ENCODE results near the gene CAMTA1.
"Not testable (repeated sequence)": the region's sequence is repeated elsewhere in the genome, so short reads cannot be mapped to it uniquely, and the experiment has no call there.

CAMTA1 gene

DNA sequence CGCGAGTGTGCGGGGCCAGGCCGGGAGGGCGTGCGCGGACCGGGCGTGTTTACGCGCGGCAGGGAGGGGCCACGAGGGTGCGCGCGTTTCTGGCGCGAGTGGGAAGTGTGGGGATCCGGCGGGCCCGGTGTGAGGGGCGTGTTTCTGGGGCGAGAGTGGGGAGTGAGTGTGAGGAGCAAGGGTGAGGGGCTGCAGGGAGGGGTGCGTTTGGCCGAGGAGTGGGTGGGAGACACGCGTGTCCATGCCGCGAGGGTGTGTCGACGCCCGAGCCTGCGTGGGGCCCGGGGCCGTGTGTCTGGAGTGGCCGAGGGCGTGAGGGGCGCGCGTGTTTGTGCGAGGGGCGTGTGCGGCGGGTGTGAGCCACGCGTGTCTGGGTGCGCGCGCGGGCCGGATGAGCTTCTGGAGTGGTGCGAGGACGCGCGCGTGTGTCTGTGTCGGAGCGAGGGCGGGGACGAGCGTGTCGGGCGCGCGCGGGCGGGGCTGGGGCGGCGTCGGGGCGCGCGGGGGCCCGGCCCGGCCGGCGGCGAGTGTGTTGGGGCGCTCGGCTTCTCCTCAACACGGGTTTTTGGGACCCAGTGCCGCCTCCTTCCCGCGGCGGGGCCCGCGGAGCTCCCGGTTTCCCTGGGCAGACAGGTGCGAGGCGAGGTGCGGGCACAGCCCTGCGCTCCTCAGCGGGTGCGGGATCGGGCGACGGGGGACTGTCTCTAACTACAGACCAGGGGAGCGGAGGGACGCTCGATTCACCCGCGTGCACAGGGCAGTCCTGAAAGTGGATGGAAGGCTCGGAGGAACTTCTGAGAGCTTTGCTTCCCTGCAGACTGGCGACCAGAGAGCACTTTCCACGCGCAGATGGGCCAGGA, 920.0 kb downstream of the CAMTA1 start:
- DNase-seq = no peak

DNA sequence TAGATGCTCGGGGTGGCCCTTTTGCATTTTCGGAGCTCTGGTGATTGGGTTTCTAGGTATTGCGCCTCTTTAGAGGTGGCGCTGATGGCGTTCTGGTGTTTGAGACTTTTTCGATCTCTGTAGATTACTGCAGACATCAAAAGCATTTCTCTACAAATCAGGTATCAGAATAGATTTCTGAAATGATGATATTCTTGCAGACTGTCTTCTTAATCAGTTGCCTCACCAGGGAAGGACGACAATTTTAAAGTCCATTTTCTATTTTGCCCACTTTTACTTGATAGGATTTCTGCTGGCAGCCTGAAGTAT, 920.6 kb downstream of the CAMTA1 start:
- no peak for DNase-seq

DNA sequence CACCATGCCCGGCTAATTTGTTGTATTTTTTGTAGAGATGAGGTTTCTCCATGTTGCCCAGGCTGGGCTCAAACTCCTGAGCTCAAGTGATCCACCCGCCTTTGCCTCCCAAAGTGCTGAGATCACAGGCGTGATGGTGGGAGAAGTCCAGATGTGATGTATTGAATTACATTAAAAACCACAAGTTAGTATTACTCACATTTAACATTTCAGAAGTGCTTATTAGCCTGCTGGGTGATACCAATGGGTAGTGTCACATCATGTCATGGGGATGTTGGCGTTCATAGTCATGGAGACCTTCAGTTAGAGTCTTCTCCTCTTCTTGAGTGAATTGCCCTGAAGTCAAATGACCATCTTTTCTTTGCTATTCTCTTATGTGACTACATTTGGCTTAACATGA, 922.3 kb downstream of the CAMTA1 start:
- no peak for DNase-seq

- not testable (repeated sequence) for DNase-seq
Measured at GRCh38 chr1:7708065-7708464, 922.8 kb downstream of the CAMTA1 start.

DNA sequence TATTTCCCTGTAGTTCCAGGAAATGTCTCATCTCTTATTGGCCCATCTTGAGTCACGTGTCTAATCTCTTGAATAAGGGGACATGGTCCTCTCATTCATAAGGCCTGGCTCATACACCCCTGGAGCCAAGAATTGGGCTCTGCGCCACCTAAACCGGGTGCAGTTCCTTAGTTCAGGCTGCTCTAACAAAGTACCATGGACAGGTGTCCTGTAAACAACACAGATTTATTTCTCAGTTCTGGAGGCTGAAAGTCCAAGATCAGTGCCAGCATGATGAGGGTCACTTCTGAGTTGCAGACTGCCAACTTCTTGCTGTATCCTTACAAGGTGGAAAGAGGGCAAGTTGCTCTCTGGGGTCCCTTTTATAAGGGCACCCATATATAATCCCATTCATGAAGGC, 925.6 kb downstream of the CAMTA1 start:
- no peak for DNase-seq

DNA sequence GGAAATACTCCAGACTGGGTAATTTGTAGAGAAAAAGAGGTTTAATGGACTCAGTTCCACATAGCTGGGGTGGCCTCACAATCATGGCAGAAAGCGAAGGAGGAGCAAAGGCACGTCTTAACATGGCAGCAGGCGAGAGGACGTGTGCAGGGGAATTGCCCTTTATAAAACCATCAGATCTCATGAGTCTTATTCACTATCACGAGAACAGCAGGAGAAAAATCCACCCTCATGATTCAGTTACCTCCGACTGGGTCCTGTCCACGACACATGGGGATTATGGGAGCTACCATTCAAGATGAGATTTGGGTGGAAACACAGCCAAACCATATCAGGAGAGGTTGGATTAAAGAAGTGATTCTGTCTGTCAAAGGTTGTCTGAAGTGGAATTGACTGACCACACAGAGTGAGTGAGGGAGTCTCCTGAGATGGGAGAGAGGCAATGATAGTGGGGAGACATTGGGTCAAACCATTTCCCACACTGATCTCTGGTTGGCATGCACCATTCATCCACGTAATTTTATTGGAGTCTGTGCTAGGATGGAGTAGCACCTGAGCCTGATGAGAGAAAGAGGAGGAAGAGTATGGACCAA, 927.6 kb downstream of the CAMTA1 start:
- DNase-seq = no peak

GRCh38 chr1:7716506-7716905, 931.3 kb downstream of the CAMTA1 start:
- no peak for DNase-seq

- DNase-seq = no peak
Measured at GRCh38 chr1:7717748-7718368, 932.6 kb downstream of the CAMTA1 start.

GRCh38 chr1:7719468-7720094, 934.3 kb downstream of the CAMTA1 start:
- no peak for DNase-seq

DNA sequence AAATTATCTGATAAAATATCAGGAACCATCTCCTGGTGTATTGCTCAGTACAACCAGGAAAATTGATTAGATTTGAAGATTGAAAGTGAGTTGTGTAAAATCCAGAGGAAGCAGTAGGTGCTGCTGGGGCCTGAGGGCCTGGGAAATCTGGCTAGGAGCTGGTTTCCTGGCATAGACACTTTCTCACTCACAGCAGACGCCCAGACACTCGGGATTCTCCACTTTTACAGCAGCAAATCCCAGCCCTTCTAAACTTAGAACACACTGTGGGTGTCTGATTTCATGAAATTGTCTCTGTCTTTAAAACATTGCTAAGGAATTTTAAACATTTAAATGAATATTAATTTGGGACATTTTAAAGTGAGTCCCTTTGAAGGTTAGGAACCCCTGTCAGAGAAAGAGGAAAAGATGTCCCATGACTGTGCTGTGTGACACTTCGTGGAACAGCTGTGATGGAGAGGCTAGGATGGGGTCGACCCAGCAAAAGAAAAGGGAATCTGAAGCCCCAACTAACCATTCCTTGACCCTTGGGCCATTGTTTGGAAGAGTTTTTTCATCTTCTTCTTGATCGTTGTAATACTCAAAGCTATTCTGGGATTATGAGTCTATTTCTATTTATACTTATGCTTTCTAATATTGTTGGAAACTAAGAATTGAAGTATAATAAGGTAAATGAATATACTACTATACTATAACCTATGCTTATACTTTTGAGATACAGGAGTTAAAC, 936.9 kb downstream of the CAMTA1 start:
- DNase-seq = no peak

DNA sequence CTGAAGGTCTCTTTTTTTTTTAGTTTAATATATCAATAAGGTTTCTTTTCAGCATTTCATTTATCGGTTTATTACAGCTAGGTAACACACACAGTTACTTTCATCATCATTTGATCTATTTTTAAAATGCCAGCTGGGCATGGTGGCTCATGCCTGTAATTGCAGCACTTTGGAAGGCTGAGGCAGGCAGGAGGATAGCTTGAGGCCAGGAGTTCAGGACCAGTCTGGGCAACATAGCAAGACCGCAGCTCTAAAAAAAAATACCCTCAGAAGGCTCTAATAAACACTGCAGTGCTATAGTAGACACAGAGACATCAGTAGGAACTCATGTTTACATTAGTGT, 937.4 kb downstream of the CAMTA1 start:
- no peak for DNase-seq

DNA sequence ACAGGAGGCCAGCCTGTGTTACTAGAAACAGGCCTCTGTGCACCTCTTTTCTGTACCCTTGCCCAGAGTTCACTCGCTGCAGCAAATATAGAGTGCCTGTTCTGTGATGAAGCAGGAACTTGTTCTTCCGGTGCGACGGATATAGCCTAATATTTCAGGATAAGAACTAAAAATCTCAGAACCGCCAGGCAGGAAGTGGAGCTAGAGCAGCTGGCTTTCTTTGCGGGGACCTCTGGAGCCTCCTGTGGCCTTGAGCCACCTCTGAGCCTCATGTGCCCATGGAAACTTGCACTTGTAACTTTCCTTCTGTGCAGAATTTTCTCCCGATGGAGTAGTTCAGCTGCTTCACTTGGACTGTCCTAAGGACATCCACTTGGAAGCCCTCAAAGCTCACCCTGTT, 941.4 kb downstream of the CAMTA1 start:
- DNase-seq = no peak

GRCh38 chr1:7727809-7728471, 942.7 kb downstream of the CAMTA1 start:
- DNase-seq = no peak

- DNase-seq = no peak
Measured at GRCh38 chr1:7729761-7730160, 944.5 kb downstream of the CAMTA1 start.

DNA sequence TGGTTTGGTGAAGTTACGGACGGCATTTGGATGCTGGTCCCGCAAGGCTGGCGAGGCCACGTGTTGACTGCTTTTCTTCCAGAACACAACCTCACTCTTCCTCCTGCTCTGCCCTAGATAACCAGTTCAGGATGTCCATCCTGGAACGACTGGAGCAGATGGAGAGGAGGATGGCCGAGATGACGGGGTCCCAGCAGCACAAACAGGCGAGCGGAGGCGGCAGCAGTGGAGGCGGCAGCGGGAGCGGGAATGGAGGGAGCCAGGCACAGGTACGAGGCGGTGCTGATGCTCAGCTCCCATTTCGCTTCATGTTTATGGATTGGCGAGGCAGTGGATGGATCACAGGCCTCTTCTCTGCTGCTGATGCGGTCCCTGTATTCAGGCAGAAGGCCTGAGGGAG, 947.1 kb downstream of the CAMTA1 start:
- DNase-seq = no peak

GRCh38 chr1:7733276-7733675, 948.0 kb downstream of the CAMTA1 start:
- no peak for DNase-seq

GRCh38 chr1:7738044-7738443, 952.8 kb downstream of the CAMTA1 start:
- DNase-seq = no peak

DNA sequence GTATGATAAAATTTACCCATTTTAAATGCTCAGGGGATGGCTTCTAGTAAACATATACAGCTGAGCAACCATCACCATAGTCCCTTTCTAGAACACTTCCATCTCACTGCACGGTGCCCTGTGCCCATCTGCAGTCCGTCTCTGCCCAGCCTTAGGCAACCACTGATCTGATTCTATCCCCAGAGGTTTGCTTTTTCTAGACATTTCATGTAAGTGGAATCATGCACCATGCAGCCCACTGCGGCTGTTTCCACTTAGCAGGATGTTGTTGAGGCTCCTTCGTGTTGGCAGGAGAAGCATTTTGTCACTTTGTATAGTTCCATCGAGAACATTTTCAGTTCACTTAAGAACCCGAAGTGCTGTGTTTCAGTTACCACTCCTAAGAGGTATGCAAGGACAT, 958.1 kb downstream of the CAMTA1 start:
- DNase-seq = no peak

DNA sequence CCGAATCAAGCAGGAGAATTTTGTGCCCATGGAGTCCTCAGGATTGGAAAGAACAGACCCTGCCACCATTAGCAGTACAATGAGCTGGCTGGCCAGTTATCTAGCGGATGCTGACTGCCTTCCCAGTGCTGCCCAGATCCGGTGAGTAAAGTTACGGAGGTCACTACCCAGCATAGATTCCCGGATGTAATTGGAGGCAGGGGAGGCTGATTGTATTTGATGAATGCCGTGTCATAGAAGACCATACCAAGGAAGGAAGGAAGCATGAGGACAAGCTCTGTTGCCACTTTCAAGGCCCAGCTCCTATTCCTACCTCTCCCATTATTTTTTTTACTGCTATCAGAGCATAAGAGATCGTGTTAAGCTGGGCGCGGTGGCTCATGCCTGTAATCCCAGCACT, 959.6 kb downstream of the CAMTA1 start:
- DNase-seq = no peak

DNA sequence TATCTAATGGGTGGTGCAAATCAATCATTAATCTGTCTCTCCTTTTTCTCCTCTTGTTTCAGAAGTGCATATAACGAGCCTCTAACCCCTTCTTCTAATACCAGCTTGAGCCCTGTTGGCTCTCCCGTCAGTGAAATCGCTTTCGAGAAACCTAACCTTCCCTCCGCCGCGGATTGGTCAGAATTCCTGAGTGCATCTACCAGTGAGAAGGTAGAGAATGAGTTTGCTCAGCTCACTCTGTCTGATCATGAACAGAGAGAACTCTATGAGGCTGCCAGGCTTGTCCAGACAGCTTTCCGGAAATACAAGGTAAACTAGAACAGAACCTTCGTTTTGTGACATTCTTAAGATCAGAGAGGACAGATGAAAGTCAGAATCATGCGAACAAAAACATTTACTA, 960.5 kb downstream of the CAMTA1 start:
- no peak for DNase-seq

- no peak for DNase-seq
Measured at GRCh38 chr1:7747605-7748004, 962.4 kb downstream of the CAMTA1 start.

GRCh38 chr1:7749126-7749525, 963.9 kb downstream of the CAMTA1 start:
- no peak for DNase-seq

DNA sequence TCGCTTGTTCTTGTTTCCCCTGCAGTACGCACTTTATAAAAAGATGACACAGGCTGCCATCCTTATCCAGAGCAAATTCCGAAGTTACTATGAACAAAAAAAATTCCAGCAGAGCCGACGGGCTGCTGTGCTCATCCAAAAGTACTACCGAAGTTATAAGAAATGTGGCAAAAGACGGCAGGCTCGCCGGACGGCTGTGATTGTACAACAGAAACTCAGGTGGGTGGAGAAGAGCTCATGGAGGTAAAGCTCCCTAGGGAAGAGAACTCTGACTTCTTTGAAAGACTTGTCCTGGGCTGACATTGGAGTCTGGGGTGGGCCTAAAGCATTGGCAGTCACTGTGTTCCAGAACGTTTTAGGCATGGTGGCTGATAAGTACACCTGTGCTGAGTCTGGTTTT, 965.9 kb downstream of the CAMTA1 start:
- DNase-seq = no peak

Measured in NCI-H345 (cell line).